HG03439 (cell line): ENCODE measurements around the gene SNTG2.
"Not testable (repeated sequence)": the region's sequence is repeated elsewhere in the genome, so short reads cannot be mapped to it uniquely, and the experiment has no call there.

Experiments used
- ATAC-seq: cut with Tn5 transposase; IDR thresholded peaks from one replicate; pipeline ENCODE4 v1.9.1; 2021; ENCODE audit warnings: mild to moderate bottlenecking, moderate library complexity; ENCODE audit not compliant: unreplicated experiment

SNTG2 gene

DNA sequence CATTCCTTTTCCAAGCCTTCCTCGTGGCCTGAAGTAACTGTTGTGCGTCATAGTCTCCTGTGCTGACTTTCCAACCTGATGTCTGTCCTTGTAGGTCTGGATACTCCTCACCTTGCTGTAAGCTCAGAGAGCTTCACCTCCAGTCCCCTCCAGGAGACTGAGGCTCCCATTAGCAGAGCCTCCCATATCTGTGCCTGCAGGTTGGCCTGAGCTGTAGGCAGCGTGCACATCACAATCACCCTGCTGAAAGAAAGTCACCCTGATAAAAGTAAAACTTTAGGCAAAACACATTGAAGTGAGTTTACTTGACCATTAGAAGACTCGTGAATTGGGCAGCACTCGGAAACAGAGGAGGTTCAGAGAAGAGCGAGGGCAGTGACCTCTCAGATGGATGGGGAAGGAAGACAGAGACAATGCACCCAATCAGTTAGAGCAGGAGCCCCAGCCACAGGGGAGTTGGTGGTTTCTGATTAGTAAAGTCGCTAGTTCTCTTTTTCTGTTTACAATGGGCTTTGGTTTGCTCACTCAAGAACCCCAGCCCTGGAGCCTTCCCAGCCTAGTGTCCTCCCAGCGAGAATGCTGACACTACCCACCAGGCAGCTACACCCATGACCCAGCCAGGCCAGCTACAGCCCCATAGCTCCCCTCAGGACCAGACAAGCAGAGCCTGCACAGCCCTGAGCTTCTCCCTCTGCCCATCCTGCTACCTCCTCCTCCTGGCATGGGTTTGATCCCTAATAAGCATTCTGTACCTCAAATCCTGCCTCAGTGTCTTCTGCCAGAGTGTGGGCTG lies 450.5 kb downstream of the SNTG2 start:
- ATAC-seq, result no peak

DNA sequence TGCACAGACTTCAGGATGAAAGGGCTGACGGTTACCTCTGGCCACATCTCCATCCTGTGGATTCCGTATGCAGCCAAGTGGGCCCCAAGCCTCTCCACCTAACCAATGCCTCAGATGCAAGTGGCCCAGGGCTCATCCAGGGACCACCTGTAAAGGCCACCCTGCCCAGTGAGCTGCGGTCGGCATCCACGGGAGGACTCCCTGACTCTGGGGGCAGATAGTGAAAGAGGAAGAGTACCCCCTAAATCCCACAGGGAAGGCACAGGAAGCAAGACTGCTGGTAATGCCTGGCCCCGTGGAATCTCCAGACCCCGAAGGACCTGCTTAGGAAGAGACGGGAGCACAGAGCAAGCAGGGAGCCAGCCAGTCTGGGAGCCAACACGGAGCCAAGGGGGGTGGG lies 451.4 kb downstream of the SNTG2 start:
- no peak for ATAC-seq

DNA sequence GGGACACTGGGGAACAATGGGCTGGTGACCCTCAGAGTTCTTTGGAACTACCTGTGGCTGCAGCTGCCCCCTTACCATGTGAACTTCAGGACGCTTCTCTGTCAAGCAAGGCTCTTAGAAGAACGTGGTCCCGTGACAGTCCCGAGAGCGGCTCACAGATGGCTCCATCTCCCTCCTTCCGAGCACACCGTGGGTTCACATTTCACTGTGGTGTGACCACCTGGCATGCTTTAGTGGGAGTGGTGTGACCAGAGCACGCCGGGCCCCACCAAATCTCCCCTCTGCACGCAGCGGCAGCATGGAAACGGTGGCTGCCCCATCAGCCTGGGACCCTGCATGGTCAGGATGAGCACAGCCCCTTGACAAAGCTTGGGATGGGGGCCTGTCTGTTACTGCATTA lies 452.9 kb downstream of the SNTG2 start:
- no peak for ATAC-seq

DNA sequence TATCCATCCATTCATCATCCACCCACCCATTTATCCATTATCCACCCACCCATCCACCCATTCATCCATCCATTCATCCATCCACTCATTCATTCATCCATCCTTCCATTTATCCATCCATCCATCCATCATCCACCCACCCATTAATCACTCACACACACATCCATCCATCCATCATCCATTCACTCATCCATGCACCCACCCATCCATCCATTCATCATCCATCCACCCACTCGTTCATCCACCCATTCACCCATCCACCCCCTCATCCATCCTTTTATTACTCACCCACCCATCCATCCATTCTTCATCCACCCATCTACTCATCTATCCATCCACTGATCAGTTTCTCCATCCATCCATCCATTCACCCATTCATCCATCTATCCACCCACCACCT lies 454.5 kb downstream of the SNTG2 start:
- no peak for ATAC-seq

GRCh38 chr2:1405967-1406366 lies 455.3 kb downstream of the SNTG2 start:
- ATAC-seq, result no peak

GRCh38 chr2:1406434-1406833 lies 455.8 kb downstream of the SNTG2 start:
- ATAC-seq, result no peak

- no peak for ATAC-seq
These were observed 457.5 kb downstream of the SNTG2 start for GRCh38 chr2:1407950-1408675.

DNA sequence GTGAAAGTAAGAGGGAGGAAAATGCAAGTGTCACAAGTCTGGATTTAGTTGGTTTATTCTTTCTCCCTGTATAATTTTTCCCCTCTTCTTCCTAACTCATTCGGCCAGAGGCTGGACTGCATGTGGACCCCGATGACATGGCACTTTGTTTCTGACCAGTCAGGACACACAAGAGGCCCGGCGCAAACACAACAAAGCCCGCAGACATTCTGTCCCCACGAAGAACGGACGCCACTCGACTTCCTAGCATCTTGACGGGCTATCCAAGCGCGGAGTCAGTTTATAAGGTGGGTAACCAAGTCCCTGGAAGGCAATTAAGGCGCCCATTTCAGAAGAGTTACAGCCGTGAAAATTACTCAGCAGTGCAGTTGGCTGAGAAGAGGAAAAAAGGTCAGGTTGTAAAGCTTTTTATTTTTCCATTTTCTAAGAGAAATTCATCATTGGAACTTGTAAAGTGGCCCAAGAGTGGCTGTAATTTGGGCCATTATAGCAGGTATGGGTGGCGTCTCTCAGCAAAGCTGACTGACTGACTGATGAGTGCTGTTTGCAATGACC lies 462.6 kb downstream of the SNTG2 start, which contains the start of gene TPO:
Gene TPO (plus strand): TSS at position 308 of the 555 bp plus-strand sequence. CDS start 946 bp downstream, outside the sequence.
- no peak for ATAC-seq

DNA sequence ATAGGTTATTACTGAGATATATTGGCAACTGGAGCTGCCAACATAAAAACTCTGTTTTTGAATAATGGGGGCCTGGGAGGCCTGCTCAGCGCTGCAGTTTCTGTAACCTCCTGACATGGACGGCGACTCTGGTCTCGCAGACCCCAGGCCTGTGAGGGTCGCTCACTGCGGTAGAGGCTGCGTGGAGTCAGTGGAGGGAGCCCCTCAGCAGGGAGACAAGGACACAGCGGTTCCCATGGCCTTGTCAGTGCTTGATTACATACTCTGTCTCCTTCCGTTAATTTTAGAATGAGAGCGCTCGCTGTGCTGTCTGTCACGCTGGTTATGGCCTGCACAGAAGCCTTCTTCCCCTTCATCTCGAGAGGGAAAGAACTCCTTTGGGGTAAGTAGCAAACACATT lies 463.5 kb downstream of the SNTG2 start:
- ATAC-seq, result no peak

GRCh38 chr2:1414901-1415300 lies 464.3 kb downstream of the SNTG2 start:
- not testable (repeated sequence) for ATAC-seq

DNA sequence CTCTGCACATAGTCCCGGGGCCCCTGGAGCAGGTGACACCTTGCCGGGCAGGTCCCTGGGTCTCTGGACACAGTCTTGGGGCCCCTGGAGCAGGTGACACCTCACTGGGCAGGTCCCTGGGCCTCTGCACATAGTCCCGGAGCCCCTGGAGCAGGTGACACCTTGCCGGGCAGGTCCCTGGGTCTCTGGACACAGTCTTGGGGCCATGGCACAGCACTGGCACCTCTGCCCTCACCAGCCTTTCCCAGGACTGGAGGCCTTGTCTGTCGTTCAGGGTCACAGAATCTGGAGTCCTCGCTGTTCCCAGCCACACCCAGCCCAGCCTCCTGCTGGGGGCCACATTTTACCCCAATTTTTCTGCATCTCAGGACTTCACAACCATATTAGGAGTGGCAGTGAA lies 464.9 kb downstream of the SNTG2 start:
- ATAC-seq, result no peak
